A549 (cell line): ENCODE data around the gene FSTL4.

Experiments
- ATOH8 ChIP-seq: fragments of 250-450 bp; sonication (Bioruptor Pico); IDR thresholded peaks from 2 replicates; pipeline ENCODE4 v1.5.0; 2020; ENCODE audit warnings: low read depth, mild to moderate bottlenecking, moderate library complexity
- BHLHE40 ChIP-seq: IDR thresholded peaks from 2 replicates; pipeline ENCODE4 v1.6.1; 2012; ENCODE audit warnings: low read depth, low read length, inconsistent platforms
- E2F6 ChIP-seq: IDR thresholded peaks from 2 replicates; pipeline ENCODE4 v1.6.1; 2012; ENCODE audit warnings: low read depth, borderline replicate concordance
- KDM1A ChIP-seq: fragments of 200-600 bp; sonication (generic); IDR thresholded peaks from 2 replicates; pipeline ENCODE4 v1.6.1; 2016; ENCODE audit warnings: low read depth, mild to moderate bottlenecking
- MAZ ChIP-seq: fragments of 150-350 bp; IDR thresholded peaks from 2 replicates; pipeline ENCODE4 v1.6.1; 2014; ENCODE audit warnings: antibody characterized with exemption, low read depth, low read length, borderline replicate concordance
- MYC ChIP-seq: IDR thresholded peaks from 2 replicates; pipeline ENCODE4 v1.6.1; 2012; ENCODE audit warnings: mild to moderate bottlenecking, inconsistent platforms, low read length, improper control_type of control experiment, borderline replicate concordance
- POLR2A ChIP-seq: IDR thresholded peaks from 2 replicates; pipeline ENCODE4 v1.6.1; 2012; ENCODE audit warnings: mild to moderate bottlenecking, low read length
- SMC3 ChIP-seq: fragments of >200 bp; sonication (Bioruptor Twin); formaldehyde crosslinking; IDR thresholded peaks from 3 replicates; pipeline ENCODE4 v1.6.1; 2018; ENCODE audit warnings: inconsistent platforms

GRCh38 chr5:133431326-133431865 lies 180.9 kb downstream of the FSTL4 start:
- TF ChIP-seq BHLHE40 = no peak
- TF ChIP-seq SMC3 = no peak
- TF ChIP-seq POLR2A = no peak
- TF ChIP-seq MAZ = no peak
- TF ChIP-seq KDM1A = no peak
- no peak for TF ChIP-seq MYC
- TF ChIP-seq E2F6 = no peak
- no peak for TF ChIP-seq ATOH8 (CRISPR knock-in tag)
